HG03439 (cell line): ENCODE results near the gene ZSCAN10.
"Not testable (repeated sequence)": the region's sequence is repeated elsewhere in the genome, so short reads cannot be mapped to it uniquely, and the experiment has no call there.

ENCODE experiments used
- ATAC-seq: cut with Tn5 transposase; IDR thresholded peaks from one replicate; pipeline ENCODE4 v1.9.1; 2021; ENCODE audit warnings: mild to moderate bottlenecking, moderate library complexity; ENCODE audit not compliant: unreplicated experiment

ZSCAN10 gene

DNA sequence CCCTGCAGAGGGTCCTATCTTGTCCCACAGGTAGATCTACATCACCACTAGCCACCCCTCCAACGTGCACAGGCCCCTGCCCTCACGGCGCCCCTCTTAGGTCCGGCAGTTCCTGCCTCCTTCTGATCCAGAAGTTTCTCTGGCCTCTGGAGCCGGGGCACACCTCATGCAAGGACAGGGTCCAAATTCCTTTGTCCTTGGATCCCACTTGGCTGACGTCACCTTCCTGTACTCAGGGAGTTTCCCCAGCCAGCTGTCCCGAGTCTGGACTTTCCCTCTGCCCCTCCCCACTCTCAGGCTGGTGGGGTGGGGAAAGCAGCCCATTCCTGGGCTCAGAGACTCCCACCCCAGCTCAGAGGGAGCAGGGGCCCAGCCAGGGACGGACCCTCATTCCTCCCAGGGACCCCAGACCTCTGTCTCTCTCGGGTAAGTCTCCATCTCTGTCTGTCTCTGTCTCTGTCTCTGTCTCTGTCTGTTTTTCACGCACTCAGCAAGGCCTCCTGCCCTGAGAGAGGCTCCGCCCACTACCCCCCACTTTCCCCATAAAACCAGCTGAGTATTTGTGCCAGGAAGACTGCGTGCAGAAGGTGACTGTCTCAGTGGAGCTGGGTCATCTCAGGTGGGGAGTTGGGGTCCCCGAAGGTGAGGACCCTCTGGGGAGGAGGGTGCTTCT lies 33.9 kb downstream of the ZSCAN10 start, which contains the start of gene IL32:
Gene IL32 (plus strand): TSS at position 572 of the 673 bp plus-strand sequence. CDS start 172 bp downstream, outside the sequence.
- ATAC-seq = no peak

DNA sequence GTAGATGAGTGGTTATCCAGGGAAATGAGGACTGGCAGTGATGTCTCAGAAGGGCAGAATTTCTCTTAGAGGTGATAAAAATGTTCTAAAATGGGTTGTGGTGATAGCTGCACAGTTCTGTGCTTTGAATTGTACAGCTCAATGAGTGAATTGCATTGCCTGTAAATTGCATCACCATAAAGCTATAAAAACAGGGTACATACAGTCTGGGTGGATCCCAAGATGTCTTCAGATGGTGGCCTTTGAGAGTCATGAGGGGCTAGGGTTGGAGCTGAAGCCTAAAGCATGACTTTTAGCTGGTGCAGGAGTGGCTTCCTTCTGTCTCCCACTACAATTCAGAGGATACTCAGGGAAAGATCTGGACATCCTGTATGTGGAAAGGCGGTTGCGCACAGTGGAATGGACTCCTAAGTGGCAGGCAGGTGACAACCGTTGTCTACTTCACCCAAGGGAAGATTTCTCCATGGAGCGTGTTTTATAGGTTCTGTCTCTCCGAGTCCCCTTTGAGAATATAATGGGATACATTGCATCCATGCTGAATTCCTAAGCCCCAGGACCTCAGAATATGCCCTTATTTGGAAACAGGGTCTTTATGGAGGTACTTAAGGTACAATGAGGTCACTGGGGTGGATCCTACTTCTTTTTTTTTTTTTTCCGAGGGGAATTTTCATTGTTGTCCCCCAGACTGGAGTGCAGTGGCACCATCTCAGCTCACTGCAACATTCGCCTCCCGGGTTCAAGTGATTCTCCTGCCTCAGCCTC lies 35.3 kb downstream of the ZSCAN10 start:
- no peak for ATAC-seq

DNA sequence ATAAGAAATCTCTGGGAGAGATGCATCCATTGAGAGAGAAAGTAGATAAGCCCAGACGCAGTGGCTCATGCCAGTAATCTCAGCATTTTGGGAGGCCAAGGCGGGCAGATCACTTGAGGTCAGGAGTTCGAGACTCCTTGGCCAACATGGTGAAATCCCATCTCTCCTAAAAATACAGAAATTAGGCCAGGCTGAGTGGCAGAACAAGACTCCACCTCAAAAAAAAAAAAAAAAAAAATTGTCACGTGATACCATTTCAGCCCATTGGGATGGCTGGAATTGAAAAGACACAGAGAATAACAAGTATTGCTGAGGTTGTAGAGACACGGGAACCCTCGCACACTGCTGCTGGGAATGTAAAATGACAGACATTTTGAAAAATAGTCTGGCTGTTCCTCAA lies 36.5 kb downstream of the ZSCAN10 start:
- no peak for ATAC-seq

GRCh38 chr16:3060339-3061127 lies 38.6 kb downstream of the ZSCAN10 start:
- no peak for ATAC-seq

- no peak for ATAC-seq
These were observed 39.3 kb downstream of the ZSCAN10 start for GRCh38 chr16:3059723-3060242.

GRCh38 chr16:3059041-3059722 lies 39.9 kb downstream of the ZSCAN10 start:
- peak; percentile 69 for ATAC-seq

- ATAC-seq = peak; percentile 41
These were observed 40.7 kb downstream of the ZSCAN10 start for GRCh38 chr16:3058139-3059030.

DNA sequence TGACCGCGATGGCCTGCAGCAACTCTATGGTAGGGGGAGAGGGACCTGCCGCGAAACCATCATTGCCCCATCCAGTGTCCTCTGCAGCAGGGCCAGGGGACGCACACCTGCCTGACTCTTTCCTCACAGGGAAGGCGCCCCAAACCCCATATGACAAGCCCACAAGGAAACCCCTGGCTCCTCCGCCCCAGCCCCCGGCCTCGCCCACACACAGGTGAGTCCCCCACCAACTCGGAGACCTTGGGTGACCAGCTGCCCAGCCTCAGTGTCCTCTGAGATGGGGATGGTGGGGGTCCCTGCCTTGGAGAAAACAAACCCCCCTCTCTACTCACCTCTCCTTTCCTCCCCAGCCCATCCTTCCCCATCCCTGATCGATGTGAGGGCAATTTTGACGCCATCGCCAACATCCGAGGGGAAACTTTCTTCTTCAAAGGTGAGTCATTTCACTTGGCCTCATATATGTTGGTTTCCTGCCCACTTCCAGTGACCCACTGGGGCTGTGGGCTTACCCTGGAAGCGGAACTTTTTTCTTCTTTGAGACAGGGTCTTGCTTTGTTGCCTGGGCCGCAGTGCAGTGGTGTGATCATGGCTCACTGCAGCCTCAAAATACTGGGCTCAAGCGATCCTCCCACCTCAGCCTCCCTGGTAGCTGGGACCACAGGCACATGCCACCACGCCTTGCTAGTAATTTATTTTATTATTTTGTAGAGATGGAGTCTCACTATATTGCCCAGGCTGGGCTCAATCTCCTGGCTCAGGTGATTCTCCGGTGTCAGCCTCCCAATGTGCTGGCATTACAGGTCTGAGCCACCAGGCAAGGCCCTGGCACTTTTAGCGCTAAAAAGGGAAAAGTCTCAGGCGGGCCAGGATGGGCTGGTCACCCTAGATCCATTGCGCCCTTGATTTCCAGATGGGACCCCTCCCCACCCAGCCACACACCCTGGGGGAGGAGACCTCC lies 41.6 kb downstream of the ZSCAN10 start:
- ATAC-seq = no peak

- no peak for ATAC-seq
These were observed 42.5 kb downstream of the ZSCAN10 start for GRCh38 chr16:3056336-3057180.

DNA sequence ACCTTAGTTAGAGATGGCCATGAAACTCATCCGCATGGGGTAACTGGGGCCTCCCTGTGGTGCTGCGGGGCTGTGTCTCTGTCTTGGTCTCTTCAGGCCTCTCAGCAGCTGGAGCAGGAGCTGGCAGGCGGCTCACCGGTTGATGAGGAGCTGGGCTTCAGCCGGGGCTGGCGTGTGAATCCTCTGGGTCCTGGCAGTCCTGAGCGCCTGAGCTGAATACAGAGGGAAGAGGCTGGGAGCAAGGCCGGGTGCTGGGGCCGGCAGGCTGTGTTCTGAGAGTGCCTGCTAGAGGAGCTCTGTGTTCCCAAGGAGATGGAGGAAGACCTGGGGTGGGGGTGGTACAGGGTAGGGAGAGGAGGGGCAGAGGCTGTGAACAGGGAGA lies 43.4 kb downstream of the ZSCAN10 start:
- ATAC-seq = not testable (repeated sequence)

DNA sequence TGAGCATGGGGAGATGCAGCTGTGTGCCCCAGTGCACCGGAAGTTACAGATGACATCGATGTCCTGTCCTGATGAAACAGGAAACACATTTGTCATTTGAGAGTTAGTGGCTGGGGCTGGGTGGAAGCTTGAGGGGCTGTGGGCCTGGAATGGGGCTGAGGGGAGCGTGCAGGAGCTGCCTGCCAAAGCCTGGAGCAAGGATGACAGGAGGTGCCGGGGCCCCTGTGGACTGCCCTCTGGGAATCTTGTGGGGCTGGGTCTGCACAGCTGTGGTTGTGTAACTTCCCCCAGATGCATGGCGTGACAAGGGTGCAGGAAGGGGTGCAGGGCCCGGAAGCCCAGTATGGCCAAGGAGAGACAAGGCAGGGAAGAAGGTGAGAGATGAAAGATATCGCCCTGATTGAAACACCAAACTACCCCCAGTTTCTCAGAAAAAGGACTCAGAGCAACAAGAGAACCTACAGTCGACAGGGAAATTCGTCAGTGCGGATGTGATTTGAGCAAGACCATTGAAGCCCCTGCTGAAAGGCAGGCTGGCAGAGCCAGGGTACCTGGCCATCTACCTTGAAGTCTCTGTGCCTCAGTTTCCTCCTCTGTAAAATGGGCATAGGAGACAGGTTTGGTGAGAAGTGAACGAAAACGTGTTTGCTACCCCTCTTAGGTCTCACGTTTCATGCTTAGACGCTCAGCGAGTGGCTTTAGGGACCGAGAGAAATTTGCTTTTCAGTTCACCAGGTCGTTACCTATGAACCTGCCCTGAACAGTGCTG lies 43.9 kb downstream of the ZSCAN10 start:
- ATAC-seq = no peak

DNA sequence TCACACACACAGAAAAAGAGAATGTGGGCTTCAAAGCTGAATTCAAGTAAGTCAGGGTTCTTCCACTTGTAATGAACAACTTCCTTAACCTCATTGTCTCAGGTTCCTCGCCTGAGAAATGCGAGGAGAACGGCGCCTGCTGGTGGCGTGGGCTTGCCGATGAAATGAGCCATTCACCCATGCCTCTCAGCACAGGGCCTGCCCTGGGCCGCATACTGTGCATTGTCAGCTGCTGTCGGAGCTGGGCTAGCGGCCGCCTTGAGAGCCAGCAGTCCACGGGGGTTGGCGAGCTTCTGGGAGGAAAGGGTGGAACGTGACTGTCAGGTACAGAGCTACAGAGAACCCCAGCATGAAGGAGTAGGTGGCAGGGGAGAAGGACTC lies 45.8 kb downstream of the ZSCAN10 start:
- ATAC-seq = not testable (repeated sequence)

DNA sequence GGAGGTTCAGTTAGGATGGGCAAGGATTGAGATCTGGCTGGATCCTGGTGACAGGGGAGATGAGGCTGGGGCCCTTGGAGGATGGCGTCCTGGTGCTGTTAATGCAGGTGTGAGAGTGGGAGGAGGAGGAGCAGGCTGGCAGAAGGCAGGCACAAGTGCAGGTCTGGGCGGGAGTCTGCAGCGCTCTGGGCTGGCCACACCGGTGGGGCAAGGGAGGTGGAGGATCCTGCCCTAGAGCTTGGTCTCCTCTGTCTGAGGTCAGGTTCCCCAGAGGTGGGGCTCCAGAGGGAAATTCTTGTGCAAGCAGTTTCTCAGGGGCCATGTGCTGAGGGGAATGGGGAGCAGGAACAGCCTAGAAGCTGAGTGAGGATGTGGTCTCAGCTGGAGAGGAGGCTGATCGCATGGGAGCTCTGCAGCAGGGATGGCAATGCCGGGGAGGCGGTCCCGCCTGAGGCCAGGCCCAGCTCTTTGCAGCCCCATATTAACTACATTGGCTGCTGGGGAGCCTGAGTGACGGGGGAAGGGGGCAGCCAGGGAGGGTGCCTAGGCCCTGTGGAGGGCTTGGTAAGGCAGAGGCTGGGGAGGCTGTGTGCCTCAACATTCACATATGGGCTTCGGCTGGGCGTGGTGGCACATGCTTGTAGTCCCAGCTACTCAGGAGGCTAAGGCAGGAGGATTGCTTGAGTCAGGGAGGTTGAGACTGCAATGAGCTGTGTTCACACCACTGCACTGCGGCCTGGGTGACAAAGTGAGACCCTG lies 46.3 kb downstream of the ZSCAN10 start:
- ATAC-seq = not testable (repeated sequence)

- no peak for ATAC-seq
These were observed 47.6 kb downstream of the ZSCAN10 start for GRCh38 chr16:3051494-3051893.

- no peak for ATAC-seq
These were observed 48.1 kb downstream of the ZSCAN10 start for GRCh38 chr16:3051009-3051408.

DNA sequence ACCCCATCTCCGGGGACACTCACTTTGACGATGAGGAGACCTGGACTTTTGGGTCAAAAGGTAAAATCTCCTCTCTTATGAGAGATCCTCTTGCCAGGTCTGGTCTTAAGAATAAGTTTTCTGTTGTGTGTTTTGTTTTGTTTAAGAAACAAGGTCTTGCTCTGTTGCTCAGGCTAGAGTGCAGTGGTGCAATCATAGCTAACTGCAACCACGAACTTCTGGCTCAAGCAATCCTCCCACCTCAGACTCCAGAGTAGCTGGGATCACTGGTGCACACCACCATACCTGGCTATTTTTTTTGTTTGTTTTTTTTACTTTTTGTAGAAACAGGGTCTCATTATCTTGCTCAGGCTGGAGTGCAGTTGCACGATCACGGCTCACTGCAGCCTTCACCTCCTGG lies 48.6 kb downstream of the ZSCAN10 start:
- no peak for ATAC-seq
